ENCODE data around the gene CHRND.

CHRND gene

DNA sequence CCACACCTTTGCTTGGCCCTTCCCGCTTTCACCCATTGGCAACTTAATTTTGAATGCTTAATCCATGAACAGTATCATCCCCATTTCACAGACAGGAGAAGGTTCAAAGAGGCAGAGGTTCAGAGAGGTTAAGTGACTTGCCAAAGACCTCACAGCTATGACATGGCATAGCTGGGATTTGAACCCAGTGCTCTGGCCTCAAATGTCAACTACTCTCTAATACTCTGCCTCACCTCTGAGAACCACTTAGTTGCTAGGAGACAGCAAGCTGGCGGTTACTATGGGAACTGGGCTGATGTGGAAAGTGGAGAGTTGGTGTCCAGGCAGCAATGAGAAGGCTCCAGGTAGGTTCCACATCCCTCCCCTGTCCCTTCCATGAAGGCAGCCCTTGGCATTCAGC, 21.5 kb upstream of the CHRND start:
- no peak for DNase-seq

DNA sequence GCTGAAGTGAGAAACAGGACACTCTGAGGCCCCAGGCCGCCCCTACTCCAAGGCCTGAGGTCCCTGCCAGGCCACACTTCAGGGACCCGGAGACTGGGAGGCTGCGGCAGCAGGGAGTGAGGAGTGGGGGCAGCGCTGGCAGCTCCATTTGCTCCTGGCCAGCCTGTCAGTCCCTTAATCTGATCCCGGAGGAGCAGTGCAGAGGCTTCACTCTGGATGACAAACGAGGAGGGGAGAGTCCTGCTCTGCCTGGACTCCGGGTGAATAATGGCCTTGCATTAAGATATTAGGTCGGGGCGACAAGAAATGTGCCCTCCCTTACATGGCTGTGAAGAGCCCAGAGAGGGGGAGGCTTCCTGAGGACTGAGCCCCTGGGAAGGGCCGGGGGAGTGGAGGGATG, 20.1 kb upstream of the CHRND start:
- no peak for DNase-seq

DNA sequence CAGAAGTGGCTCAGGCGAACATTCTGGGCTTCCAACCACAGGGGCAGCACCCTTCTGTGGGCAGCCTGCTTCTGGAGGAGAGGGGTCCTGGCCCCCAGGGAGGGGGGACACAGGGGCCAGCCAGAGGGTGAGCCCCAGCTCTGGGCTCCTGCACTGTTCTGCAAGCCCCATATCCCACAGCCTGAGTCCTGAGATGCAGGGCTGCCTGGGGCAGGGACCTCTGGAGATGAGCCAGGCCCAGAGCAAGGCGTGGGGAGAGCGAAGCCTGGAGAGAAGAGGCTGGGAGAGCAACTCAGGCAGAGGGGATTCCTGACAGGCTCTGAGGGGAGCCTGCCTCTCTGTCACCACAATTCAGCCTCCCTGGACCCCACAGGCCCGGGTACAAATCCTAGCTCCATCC, 19.3 kb upstream of the CHRND start:
- no peak for DNase-seq

DNA sequence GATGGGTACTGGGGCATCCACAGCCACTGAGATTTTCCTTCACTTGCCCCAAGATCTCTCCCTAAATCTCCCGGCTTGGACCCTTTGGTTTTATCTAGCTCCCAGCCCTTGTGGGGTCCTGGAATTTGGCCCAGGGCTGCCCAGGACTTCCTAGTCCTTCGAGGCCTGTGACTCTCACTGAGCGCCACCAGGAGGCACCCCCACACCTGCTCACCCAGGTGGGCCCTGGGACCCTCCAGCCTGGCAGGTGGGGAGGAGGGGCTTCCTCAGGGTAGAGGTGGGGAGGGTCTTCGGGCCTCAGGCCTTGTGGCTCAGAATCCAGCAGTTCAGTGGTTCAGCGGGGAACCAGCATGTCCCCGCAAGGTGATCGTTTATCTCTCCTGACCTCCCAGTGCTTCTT, 17.7 kb upstream of the CHRND start:
- DNase-seq: no peak

DNA sequence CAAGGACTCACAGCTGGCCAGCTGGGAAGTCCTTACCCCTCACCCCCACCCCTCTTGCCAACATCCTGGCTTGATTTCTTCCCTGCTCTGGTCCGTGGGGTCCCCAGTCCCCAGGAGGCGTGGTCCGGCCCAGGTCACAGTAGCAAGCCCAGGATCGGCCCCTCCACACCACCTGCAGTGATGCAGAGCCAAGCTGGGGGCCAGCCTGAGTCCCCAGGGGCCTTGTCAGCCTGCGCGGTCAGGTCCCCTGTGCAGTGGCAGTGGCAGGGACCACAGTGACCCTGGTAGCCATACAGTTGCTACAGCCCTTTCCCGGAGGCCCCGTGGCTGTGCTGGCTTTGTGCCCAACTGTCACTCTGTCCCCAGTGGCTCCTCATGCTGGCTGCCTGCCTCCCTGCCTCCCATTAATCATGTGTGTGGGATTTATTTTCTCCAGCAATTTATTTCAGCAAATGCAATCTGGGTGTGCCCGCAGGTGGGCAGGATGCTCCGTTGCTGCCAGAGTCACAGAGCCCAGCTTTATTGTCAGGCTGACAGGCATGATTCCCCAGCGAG, 14.5 kb upstream of the CHRND start:
- no peak for DNase-seq

DNA sequence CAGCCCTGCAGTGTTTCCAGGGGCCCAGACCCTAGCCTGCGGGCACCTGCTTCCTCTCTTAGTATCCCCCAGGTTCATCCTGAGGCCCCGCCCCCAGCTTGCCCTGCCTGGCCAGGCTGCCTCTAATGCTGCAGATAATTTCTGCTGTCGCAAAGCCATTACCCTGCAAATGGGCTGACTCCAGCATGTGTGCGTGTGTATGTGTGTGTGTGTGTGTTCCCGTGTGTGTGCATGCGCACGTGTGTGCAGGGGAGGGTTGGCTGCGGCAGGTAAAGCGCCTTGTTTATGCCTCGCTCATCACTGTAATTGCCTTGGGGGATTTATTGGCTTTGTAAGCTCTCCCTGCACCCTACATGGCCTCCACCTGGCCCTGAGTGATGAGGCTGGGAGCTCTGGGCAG, 13.4 kb upstream of the CHRND start:
- DNase-seq: no peak

DNA sequence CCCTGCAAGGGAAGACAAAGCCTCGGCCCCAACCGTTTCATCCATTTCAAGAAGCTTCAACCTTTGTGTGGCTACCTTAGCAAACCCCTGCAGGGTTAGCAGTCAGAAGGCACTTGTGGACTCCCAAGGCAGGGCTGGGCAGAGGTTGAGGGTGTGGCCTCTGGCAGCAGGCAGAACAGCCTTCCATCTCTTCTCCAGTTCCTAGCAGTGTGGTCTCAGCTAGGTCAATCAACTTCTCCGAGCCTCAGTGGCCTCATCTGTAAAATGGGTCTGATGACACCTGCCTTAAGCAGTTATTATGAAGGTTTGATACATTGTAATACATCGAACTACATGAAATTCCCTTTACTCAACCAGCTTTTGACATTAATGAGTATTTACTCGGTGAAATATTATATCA, 12.6 kb upstream of the CHRND start:
- no peak for DNase-seq

DNA sequence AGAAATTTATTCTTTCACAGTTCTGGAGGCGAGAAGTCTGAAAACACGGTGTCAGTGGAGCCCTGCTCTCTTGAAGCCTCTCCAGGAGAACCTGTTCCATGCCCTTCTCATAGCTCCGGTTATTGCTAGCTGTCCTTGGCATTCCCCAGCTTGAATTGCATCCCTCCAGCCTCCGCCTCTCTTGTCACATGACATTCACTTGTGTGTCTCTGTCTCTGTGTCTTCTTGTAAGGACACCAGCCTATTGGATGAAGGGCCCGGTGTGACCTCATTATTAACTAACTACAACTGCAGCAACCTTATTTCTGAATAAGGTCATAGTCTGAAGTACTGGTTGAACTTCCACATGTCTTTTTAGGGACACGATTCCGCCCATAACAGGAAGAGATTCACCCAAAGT, 10.3 kb upstream of the CHRND start:
- DNase-seq: no peak

DNA sequence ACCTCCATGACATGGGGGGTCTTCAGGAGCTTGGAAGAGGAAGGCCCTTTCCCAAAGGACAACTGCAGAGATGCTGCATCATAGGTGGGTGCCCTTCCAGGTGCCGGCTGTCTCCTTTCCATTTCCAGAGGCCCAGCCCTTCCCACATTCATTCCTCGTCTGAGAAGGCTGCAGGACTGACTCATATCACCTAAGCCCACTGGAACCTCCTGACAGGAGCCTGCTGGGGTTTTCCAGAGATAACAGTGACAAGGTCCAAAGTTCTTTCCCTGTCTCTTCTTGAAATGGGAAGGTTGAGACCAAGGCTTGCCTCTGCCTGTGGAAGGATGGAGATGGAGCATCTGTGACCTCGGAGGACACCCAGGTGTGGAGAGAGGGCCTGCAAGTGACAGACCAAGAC, 9.4 kb upstream of the CHRND start:
- no peak for DNase-seq

DNA sequence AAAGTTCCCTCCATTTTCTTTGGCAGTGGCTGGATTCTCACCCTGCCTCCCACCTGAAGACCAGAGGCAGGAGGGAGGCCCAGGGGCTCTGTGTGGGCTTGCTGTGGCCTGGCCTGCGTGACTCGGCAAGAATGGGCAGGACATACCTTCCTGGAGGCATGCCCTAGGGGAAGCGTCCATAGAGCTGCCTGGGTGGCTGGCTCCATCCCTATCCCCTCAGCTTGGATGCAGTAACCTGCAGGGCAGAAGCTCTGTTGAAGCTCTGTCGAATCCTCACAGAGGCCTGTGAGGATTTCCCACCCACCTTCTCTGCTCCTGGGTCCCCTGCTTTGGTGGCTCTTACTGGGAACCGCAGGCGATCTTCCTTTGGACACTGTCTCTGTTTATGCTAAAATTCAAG, 7.1 kb upstream of the CHRND start:
- DNase-seq: no peak

DNA sequence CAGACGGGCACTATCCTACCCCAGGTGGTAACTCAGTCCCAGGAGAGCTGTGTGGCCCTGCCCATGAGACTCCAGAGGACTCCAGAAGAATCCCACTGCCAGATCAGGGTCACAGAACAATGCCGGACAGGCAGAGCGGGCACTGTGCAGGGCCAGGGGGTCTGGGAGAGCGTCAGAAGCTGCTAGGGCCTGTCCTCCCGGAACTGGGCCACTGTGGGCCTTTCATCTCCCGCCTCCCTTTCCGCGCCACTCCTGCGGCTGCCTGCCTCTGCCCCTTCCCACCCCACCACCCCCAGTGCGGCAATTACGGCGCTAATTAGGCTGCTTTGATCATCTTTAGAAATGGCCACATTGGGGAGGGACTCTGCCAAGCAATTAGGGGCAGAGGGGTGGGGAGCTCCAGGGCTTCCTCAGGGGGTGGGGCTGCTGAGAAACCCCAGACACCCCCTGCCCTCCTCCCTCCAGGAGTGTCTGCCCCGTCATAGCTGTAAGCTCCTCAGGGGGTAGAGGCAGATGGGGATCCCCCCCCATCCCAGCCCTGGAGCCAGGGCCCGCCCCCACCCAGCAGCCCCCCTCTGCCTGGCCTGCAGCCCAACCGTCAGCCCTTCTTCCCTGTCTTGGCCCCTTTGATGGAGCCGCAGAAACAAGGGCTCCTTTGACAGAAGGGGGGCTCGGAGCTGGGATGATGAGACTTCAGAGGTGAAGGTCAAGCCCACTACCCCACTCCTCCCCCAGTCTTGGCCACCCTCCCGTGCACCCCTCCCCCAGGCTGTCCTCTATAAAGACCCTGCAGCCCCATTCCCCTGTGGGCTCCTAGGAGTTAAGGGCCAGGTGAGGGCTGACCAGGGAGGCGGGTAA, 6.2 kb upstream of the CHRND start, which contains the start of gene PRSS56:
PRSS56 (plus strand) TSS at position 808 of the 858 bp plus-strand sequence. CDS start 211 bp downstream, outside the sequence.
- no peak for DNase-seq

DNA sequence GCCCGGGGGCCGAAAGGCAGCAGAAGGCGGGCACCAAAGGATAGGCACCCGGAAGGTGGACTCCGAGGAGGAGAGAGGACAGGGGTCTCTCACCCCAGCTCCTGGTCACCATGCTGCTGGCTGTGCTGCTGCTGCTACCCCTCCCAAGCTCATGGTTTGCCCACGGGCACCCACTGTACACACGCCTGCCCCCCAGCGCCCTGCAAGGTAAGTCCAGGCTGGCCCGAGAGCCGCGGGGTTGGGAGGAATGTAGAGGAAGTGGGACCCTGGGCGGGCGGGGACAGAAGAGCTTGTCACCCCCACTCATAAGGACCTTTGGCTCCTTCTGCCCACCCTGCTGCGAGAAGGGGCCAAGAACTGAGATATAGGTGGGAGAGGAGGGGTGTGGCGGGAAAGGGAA, 5.5 kb upstream of the CHRND start:
- DNase-seq: peak; percentile 34

DNA sequence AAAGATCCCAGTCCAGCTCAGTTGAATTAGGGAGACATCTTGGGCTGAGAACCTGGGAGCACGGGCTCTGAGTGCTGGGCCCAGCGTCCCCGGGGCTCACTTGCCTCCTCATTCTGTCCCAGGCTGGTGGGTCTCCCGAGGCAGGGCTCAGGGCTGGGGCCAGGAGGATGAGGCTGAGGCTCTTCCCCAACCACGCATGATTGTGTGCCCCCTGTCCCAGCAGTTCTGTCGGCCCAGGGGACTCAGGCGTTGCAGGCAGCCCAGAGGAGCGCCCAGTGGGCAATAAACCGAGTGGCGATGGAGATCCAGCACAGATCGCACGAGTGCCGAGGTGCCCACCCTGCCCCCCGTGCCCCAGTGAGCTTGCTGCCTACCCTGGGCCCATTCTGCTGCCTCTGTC, 4.9 kb upstream of the CHRND start:
- no peak for DNase-seq

DNA sequence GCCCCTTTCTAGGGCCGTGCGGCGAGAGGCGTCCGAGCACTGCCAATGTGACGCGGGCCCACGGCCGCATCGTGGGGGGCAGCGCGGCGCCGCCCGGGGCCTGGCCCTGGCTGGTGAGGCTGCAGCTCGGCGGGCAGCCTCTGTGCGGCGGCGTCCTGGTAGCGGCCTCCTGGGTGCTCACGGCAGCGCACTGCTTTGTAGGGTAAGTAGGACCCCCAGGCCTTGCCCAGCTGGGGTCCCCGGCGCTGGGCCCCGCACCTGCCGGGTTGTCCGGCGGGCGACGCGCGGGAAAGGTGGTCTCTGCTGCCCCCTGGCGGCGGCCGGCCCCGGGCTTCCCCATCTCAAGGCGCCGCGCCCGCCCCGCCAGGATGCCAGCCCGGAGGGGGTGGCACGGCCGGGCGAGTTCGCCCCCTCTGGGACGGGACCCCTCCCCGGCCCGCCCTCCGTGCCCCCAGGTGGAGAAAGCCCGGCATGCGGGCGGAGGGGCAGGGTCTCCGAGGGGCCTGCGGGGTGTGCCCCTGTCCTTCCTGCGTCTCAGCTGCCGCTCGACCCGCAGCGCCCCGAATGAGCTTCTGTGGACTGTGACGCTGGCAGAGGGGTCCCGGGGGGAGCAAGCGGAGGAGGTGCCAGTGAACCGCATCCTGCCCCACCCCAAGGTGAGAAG, 3.9 kb upstream of the CHRND start:
- DNase-seq: peak; percentile 54

DNA sequence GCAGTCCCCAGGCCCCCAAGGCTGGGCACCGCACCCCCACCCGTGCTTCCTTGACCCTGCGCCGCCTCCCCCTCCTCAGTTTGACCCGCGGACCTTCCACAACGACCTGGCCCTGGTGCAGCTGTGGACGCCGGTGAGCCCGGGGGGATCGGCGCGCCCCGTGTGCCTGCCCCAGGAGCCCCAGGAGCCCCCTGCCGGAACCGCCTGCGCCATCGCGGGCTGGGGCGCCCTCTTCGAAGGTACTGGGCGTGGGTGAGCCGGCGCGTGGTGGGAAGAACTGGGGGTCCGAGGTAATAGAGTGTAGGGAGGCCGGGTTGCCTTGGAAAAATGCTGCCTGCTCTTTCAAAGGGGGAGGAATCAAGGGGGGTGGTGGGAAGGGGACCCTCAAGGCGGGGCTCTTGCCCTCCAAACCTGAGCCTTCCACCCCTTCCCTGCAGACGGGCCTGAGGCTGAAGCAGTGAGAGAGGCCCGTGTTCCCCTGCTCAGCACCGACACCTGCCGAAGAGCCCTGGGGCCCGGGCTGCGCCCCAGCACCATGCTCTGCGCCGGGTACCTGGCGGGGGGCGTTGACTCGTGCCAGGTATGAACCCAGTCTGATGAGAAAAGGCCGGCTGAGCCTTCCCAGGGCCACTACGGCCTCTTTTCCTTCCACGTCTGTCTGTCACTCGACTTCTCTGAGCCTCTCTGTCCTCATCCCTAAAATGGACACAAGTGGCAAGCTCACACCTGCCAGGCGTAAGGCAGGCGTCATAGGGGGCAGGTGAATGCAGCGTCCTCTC, 3.1 kb upstream of the CHRND start:
- DNase-seq: no peak

DNA sequence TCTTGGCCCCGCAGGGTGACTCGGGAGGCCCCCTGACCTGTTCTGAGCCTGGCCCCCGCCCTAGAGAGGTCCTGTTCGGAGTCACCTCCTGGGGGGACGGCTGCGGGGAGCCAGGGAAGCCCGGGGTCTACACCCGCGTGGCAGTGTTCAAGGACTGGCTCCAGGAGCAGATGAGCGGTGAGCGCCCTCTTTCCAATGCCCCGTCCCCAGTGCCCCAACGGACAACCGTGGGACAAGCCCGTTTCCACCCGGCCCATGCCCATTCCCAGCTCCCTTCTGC, 2.6 kb upstream of the CHRND start:
- DNase-seq: no peak

DNA sequence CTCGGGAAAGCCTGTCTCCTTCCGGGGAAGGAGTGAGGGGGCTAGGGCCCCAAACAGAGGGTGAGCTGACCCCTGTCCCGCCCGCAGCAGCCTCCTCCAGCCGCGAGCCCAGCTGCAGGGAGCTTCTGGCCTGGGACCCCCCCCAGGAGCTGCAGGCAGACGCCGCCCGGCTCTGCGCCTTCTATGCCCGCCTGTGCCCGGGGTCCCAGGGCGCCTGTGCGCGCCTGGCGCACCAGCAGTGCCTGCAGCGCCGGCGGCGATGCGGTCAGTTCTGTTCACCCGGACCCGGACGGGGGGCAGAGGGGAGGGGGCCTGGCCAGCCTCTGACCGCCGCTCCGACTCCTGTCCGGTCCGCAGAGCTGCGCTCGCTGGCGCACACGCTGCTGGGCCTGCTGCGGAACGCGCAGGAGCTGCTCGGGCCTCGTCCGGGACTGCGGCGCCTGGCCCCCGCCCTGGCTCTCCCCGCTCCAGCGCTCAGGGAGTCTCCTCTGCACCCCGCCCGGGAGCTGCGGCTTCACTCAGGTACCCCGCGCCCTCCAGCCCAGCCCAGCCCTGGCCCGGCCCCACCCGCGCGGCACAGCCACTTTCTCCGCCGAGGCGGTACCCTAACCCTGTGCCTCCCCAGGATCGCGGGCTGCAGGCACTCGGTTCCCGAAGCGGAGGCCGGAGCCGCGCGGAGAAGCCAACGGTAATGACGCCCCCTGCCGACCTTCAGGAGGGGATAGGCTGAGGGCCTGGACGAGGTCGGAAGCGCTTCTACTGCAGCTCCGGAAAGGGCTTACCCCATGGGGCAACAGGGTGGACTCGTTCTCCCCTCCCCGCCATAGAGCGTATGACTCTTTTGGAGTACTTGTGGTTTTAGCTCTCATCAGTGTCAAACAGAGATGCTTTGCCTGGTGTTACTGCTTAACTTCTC, 2.0 kb upstream of the CHRND start:
- DNase-seq: no peak

DNA sequence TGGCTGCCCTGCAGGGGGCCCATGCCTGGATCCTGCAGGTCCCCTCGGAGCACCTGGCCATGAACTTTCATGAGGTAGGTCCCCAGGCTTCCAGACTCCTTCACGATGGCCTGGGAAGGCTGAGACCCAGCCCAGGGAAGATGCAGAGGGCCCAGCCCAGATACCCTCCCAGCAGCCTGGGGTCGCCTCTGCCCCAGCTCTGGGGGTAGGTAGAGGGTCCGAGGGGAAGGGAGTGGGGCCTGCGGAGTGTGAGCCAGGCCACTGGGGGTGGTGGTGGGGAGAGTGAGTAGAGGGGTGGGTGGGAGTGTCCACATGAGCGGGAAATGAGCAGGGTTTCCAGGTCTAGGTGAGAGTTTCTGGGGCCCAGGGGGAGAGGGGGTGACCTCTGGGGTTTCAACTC, 1.2 kb upstream of the CHRND start:
- no peak for DNase-seq

DNA sequence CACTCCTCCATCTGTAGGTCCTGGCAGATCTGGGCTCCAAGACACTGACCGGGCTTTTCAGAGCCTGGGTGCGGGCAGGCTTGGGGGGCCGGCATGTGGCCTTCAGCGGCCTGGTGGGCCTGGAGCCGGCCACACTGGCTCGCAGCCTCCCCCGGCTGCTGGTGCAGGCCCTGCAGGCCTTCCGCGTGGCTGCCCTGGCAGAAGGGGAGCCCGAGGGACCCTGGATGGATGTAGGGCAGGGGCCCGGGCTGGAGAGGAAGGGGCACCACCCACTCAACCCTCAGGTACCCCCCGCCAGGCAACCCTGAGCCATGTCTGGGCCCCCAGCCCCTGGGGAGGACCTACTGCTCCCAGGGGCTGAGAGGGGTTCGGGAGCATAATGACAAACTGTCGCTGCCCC, 761 bp upstream of the CHRND start:
- no peak for DNase-seq

DNA sequence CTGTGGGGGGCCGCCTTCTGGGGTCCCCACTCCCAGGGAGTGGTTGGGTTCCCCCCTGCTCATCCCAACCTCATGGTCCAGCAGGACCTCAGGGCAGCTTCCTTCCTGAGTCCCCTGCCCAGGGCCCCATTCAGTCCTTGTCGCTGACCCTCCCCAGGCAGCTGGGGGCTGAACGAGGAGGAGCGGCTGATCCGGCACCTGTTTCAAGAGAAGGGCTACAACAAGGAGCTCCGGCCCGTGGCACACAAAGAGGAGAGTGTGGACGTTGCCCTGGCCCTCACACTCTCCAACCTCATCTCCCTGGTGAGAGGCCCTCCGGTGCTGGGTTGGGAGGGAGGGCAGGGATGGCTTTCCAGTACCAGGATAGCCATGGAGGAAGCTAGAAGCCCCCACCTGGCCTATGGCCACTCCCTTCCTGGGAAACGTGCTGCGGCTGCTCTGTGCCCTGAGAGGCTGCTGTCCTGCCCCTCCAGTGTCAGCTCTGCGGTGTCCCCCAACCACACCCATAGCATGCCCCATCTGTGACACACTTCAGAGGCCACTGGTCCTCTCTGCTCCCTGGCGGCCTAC, 497 bp downstream of the CHRND start:
- DNase-seq: no peak

DNA sequence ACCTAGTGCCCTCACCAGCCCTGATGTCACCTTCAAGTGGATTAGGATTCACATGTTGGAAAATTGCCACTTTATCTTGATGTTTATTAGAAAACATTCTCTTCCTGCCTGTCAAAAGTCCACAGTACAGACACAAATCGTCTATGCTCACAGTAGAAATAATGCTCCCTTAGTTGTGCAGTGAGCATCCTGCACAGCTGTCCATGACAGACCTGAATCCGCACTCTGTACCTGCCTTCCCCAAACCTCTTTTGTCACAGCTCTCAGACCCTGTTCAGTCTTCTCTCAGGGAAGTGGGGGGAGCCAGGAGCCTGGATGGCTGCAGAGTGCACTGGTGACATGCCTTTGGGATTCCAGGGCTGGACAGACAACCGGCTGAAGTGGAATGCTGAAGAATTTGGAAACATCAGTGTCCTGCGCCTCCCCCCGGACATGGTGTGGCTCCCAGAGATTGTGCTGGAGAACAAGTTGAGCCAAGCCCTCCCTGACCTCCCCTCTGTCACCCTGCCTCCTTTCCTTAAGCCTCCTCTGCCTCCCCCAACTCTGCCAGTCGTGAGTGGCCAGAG, 2.0 kb downstream of the CHRND start:
- DNase-seq: no peak

All from RPMI8226 (cell line).